Measurements from ENCODE around the gene TRERF1.

- TF ChIP-seq CTCF (IDR thresholded peaks at IDR 0.05) (no peak), POLR2A (IDR thresholded peaks at IDR 0.05) (no peak)
Observed at GRCh38 chr6:42366011-42366705, 85.6 kb downstream of the TRERF1 start.

Measured in thyroid gland (tissue), 4 donors.